Adrenal gland (tissue), 12 donors: Measurements from ENCODE around the gene FAP. TPM values are rescaled to one million over a fixed set of nuclear protein-coding genes. Genes with fewer than 3 reads are reported as not detected.

Experiments used
- DNase-seq, 7 donors: peaks; one replicate each; pipeline ENCODE4 v3.0.0-alpha.2; 2019 to 2020
- H3K27ac ChIP-seq, 5 donors: fragments of 200-600 bp; sonication (generic) in 4 of 5; 1 replicate in 3 of 5; 2 replicates in 2 of 5; pipeline versions ENCODE4 v1.5.1 to v1.8.0; 2016 to 2020; ENCODE audit warnings: mild to moderate bottlenecking in 1 of 5
- H3K27me3 ChIP-seq: fragments of 200-600 bp; 2 replicates; pipeline ENCODE4 v1.8.0; 2021
- H3K36me3 ChIP-seq, 2 donors: fragments of 200-600 bp; replicated peaks in 1 of 2; 1 replicate in 1 of 2; 2 replicates in 1 of 2; pipeline versions ENCODE4 v1.5.1 to v1.8.0; 2018 to 2022
- H3K4me1 ChIP-seq, 2 donors: fragments of 200-600 bp; replicated peaks in 1 of 2; 1 replicate in 1 of 2; 2 replicates in 1 of 2; pipeline versions ENCODE4 v1.5.1 to v1.8.0; 2018 to 2021
- H3K4me3 ChIP-seq, 4 donors: fragments of 200-600 bp; sonication (generic) in 3 of 4; one replicate each; pipeline ENCODE4 v1.5.1; 2016 to 2018
- H3K9me3 ChIP-seq, 3 donors: fragments of 200-600 bp; sonication (generic) in 1 of 3; replicated peaks in 1 of 3; 1 replicate in 2 of 3; 2 replicates in 1 of 3; pipeline versions ENCODE4 v1.5.1 to v1.8.0; 2016 to 2021
- CTCF ChIP-seq, 6 experiments: fragments of 450-650 bp in 4 of 6; fragments of 200-600 bp in 2 of 6; sonication (generic) in 1 of 6; IDR thresholded peaks; 1 replicate in 5 of 6; 2 replicates in 1 of 6; pipeline versions ENCODE4 v1.5.1 to v1.8.0; 2016 to 2021; ENCODE audit warnings: antibody characterized with exemption in 6 of 6, mild to moderate bottlenecking in 2 of 6, moderate library complexity in 1 of 6
- POLR2A ChIP-seq, 2 donors: fragments of 450-650 bp; IDR thresholded peaks; one replicate each; pipeline ENCODE4 v1.6.1; 2017; ENCODE audit warnings: antibody characterized with exemption in 2 of 2, mild to moderate bottlenecking in 2 of 2, moderate library complexity in 1 of 2
- WGBS, 4 donors: extraction: QIAGEN DNeasy Blood & Tissue Kit in 2 of 4; methylation state at CpG; one replicate each; pipeline versions ENCODE4 v1.1.5 to v1.1.7; 2013 to 2017; 5-methylcytosine and 5-hydroxymethylcytosine counted together
- intact Hi-C, 2 donors: fragments of 100-400 bp; cut with DNase I; formaldehyde crosslinking; loops; one replicate each; pipeline versions ENCODE4 v1.14.1 to v1.15.0; 2022 to 2023
- polyA plus RNA-seq, 3 donors: library from polyadenylated mRNA; stranded (reverse); fragments of 200-250 nt in 2 of 3; fragments of 350-450 nt in 1 of 3; fragmentation: Illumina TruSeq in 1 of 3; extraction: RNeasy Lipid Tissue Mini Kit (QIAGEN cat#74804) in 1 of 3; gene quantifications; one replicate each; pipeline ENCODE4 v1.2.3, GENCODE V29; 2013 to 2014
- total RNA-seq, 9 donors: library from RNA; depleted of rRNA in 4 of 9; stranded (reverse); fragments of >200 nt in 4 of 9; fragments of 120-200 nt in 1 of 9; fragmentation: NEBNext Ultra II Directional in 1 of 9; extraction: Animal tissue kit (Norgen Biotek cat#: 25700) in 1 of 9; gene quantifications; one replicate each; pipeline versions ENCODE4 v1.1.0 to v1.2.4, GENCODE V29; 2013 to 2023
- donor health status: healthy with polysubstance abuse.
- donor health status: Bipolar disorder and iron deficiency.
- donor health status: DM: yes; HTN: yes; CAD: no.
- donor health status: DM: no; HTN: no; CAD: no.
- donor health status: DM: no; HTN: no; CAD: no.
- donor health status: DM: yes; HTN: yes; CAD: no.

The FAP gene
- total and polyA plus RNA-seq, 12 donors = 0.18 to 6.0 (median 0.64) TPM; not detected in 1

- H3K36me3 ChIP-seq = peaks cover 0 to 18% of the 10 kb centered on the region in 2 donors
- WGBS, 4 donors = 96 to 100% (median 98%) methylated on average over 1 of the region's 1 CpG
- no peak for TF ChIP-seq CTCF (IDR thresholded peaks at IDR 0.05)
- TF ChIP-seq POLR2A (IDR thresholded peaks at IDR 0.05) = no peak
Observed at GRCh38 chr2:162280654-162281053, 37.4 kb upstream of the FAP start.

GRCh38 chr2:162277381-162277780 lies 34.1 kb upstream of the FAP start:
- intact Hi-C loops = no loop called here
- Histone ChIP-seq H3K27me3 (no peaks in the 10 kb centered on the region), H3K4me1 (no peaks in the 10 kb centered on the region), H3K27ac (no peak overlapping the region), H3K36me3 (peaks cover 0 to 8% of the 10 kb centered on the region in 2 donors), H3K4me3 (no peak overlapping the region), H3K9me3 (no peaks in the 10 kb centered on the region)
- no peak for TF ChIP-seq POLR2A (IDR thresholded peaks at IDR 0.05)
- no peak for TF ChIP-seq CTCF (IDR thresholded peaks at IDR 0.05)
- WGBS, 4 donors = 79 to 92% (median 82%) methylated on average over 4 of the region's 4 CpGs
- DNase-seq = no peak

More at GRCh38 chr2:162280654-162281053, 37.4 kb upstream of the FAP start:
- H3K27ac ChIP-seq = no peak overlapping the region
- no peaks in the 10 kb centered on the region for H3K9me3 ChIP-seq
- no peak overlapping the region for H3K4me3 ChIP-seq
- intact Hi-C loops = no loop called here
- no peaks in the 10 kb centered on the region for H3K4me1 ChIP-seq
- DNase-seq = no peak
- no peaks in the 10 kb centered on the region for H3K27me3 ChIP-seq

- intact Hi-C loops = no loop called here
Observed at GRCh38 chr2:162267996-162268395, 24.8 kb upstream of the FAP start.

GRCh38 chr2:162267496-162267895 lies 24.3 kb upstream of the FAP start:
- Histone ChIP-seq H3K27ac (no peak overlapping the region), H3K9me3 (no peaks in the 10 kb centered on the region), H3K36me3 (peaks cover 0 to 18% of the 10 kb centered on the region in 2 donors), H3K27me3 (no peaks in the 10 kb centered on the region), H3K4me1 (no peaks in the 10 kb centered on the region), H3K4me3 (no peak overlapping the region)
- intact Hi-C loops = no loop called here
- DNase-seq = no peak
- 89 to 96% (median 92%) methylated on average over 5 of the region's 5 CpGs for WGBS, 4 donors
- TF ChIP-seq CTCF (IDR thresholded peaks at IDR 0.05) (no peak), POLR2A (IDR thresholded peaks at IDR 0.05) (no peak)

More at GRCh38 chr2:162267996-162268395, 24.8 kb upstream of the FAP start:
- peaks cover 0 to 18% of the 10 kb centered on the region in 2 donors for H3K36me3 ChIP-seq
- H3K4me3 ChIP-seq = no peak overlapping the region
- 95 to 100% (median 97%) methylated on average over 1 of the region's 1 CpG for WGBS, 4 donors
- H3K9me3 ChIP-seq = no peaks in the 10 kb centered on the region
- no peaks in the 10 kb centered on the region for H3K27me3 ChIP-seq
- H3K27ac ChIP-seq = no peak overlapping the region
- TF ChIP-seq POLR2A (IDR thresholded peaks at IDR 0.05) = no peak
- no peak for TF ChIP-seq CTCF (IDR thresholded peaks at IDR 0.05)
- no peak for DNase-seq
- H3K4me1 ChIP-seq = no peaks in the 10 kb centered on the region
